Ovary (tissue), 9 donors: ENCODE results near the gene KIAA0040. TPM values are rescaled to one million over a fixed set of nuclear protein-coding genes. Genes with fewer than 3 reads are reported as not detected.

Experiments used
- DNase-seq, 5 donors: peaks; one replicate each; pipeline ENCODE4 v3.0.0-alpha.2; 2019 to 2020
- H3K27ac ChIP-seq, 2 donors: fragments of 200-600 bp; one replicate each; pipeline versions ENCODE4 v1.5.1 to v1.8.0; 2019 to 2022
- H3K27me3 ChIP-seq: fragments of 200-600 bp; one replicate; pipeline ENCODE4 v1.8.0; 2022
- H3K36me3 ChIP-seq: fragments of 200-600 bp; sonication (generic); one replicate; pipeline ENCODE4 v1.5.1; 2019
- H3K4me1 ChIP-seq: one replicate; pipeline ENCODE4 v1.8.1; 2013; ENCODE audit warnings: mild to moderate bottlenecking, moderate library complexity; ENCODE audit not compliant: insufficient read depth
- H3K4me3 ChIP-seq: fragments of 200-600 bp; sonication (generic); one replicate; pipeline ENCODE4 v1.5.1; 2017
- H3K9me3 ChIP-seq, 2 donors: fragments of 200-600 bp in 1 of 2; sonication (generic) in 1 of 2; one replicate each; pipeline versions ENCODE4 v1.5.1 to v1.8.1; 2013 to 2019; ENCODE audit warnings: mild to moderate bottlenecking in 1 of 2, moderate library complexity in 1 of 2
- CTCF ChIP-seq, 3 donors: fragments of 450-650 bp in 2 of 3; fragments of 200-600 bp in 1 of 3; IDR thresholded peaks; one replicate each; pipeline versions ENCODE4 v1.5.1 to v1.8.0; 2016 to 2022; ENCODE audit warnings: antibody characterized with exemption in 3 of 3, mild to moderate bottlenecking in 1 of 3
- EP300 ChIP-seq: sonication (generic); formaldehyde crosslinking; IDR thresholded peaks from one replicate; pipeline ENCODE4 v1.6.1; 2017; ENCODE audit warnings: antibody characterized with exemption
- POLR2A ChIP-seq: fragments of 450-650 bp; IDR thresholded peaks from one replicate; pipeline ENCODE4 v1.6.1; 2017; ENCODE audit warnings: antibody characterized with exemption, mild to moderate bottlenecking, moderate library complexity
- WGBS, 3 donors: extraction: QIAGEN DNeasy Blood & Tissue Kit in 1 of 3; methylation state at CpG; one replicate each; pipeline versions ENCODE4 v1.1.5 to v1.1.7; 2013 to 2017; 5-methylcytosine and 5-hydroxymethylcytosine counted together
- intact Hi-C, 4 donors: fragments of 100-400 bp; cut with DNase I; formaldehyde crosslinking; loops; one replicate each; pipeline versions ENCODE4 v1.11.0 to v1.15.1; 2022 to 2023
- polyA plus RNA-seq, 2 donors: library from polyadenylated mRNA; stranded (reverse); fragments of 200-250 nt in 1 of 2; fragments of 350-450 nt in 1 of 2; fragmentation: Illumina TruSeq in 1 of 2; extraction: RNeasy Lipid Tissue Mini Kit (QIAGEN cat#74804) in 1 of 2; gene quantifications; one replicate each; pipeline ENCODE4 v1.2.3, GENCODE V29; 2013 to 2014
- total RNA-seq, 7 donors: library from RNA; depleted of rRNA in 2 of 7; stranded (reverse); fragments of >200 nt in 2 of 7; fragmentation: NEBNext Ultra II Directional in 3 of 7; extraction: Animal tissue kit (Norgen Biotek cat#: 25700) in 3 of 7; gene quantifications; one replicate each; pipeline versions ENCODE4 v1.1.0 to v1.2.4, GENCODE V29; 2016 to 2023
- donor health status: DM: no; HTN: no; CAD: no; lungs with moderate emphysema.
- donor health status: DM: no; HTN: no; CAD: no.
- donor health status: Bipolar disorder and iron deficiency.
- donor health status: DM: yes; HTN: yes; CAD: no.
- donor health status: DM: no; HTN: no; CAD: no.
- donor health status: DM: yes; HTN: yes; CAD: no.

KIAA0040 gene
- total and polyA plus RNA-seq, 9 donors: 5.2 to 24.7 (median 9.9) TPM

GRCh38 chr1:175178456-175178855 is 14.1 kb downstream of the KIAA0040 start:
- 88 to 95% (median 89%) methylated on average over 3 of the region's 3 CpGs for WGBS, 3 donors
- Histone ChIP-seq H3K9me3 (no peaks in the 10 kb centered on the region), H3K4me3 (no peak overlapping the region), H3K27me3 (no peaks in the 10 kb centered on the region), H3K4me1 (peaks cover 3% of the 10 kb centered on the region), H3K36me3 (no peaks in the 10 kb centered on the region), H3K27ac (no peak overlapping the region)
- no peak for DNase-seq
- intact Hi-C loops: no loop called here
- TF ChIP-seq CTCF (IDR thresholded peaks at IDR 0.05) (no peak), EP300 (no peak), POLR2A (no peak)

- 94 to 100% (median 98%) methylated on average over 1 of the region's 1 CpG for WGBS, 3 donors
- intact Hi-C loops: no loop called here
- Histone ChIP-seq H3K36me3 (no peaks in the 10 kb centered on the region), H3K27ac (no peak overlapping the region), H3K4me3 (no peak overlapping the region), H3K9me3 (no peaks in the 10 kb centered on the region), H3K4me1 (peaks cover 3% of the 10 kb centered on the region), H3K27me3 (no peaks in the 10 kb centered on the region)
- no peak for DNase-seq
- TF ChIP-seq CTCF (IDR thresholded peaks at IDR 0.05): no peak
- no peak for TF ChIP-seq POLR2A
- TF ChIP-seq EP300: no peak
Observed at GRCh38 chr1:175178056-175178455, 14.5 kb downstream of the KIAA0040 start.

GRCh38 chr1:175176246-175176645 is 16.3 kb downstream of the KIAA0040 start:
- Histone ChIP-seq H3K27me3 (no peaks in the 10 kb centered on the region), H3K4me1 (peaks cover 3% of the 10 kb centered on the region), H3K27ac (no peak overlapping the region), H3K4me3 (no peak overlapping the region), H3K9me3 (no peaks in the 10 kb centered on the region), H3K36me3 (no peaks in the 10 kb centered on the region)
- whole genome bisulfite sequencing, 3 donors: 97 to 100% (median 99%) methylated on average over 1 of the region's 1 CpG
- TF ChIP-seq POLR2A: no peak
- no peak for TF ChIP-seq EP300
- no peak for TF ChIP-seq CTCF (IDR thresholded peaks at IDR 0.05)
- DNase-seq: no peak
- intact Hi-C loops: no loop called here

- Histone ChIP-seq H3K27ac (no peak overlapping the region), H3K4me1 (peaks cover 3% of the 10 kb centered on the region), H3K27me3 (no peaks in the 10 kb centered on the region), H3K9me3 (no peaks in the 10 kb centered on the region), H3K4me3 (no peak overlapping the region), H3K36me3 (no peaks in the 10 kb centered on the region)
- TF ChIP-seq EP300: no peak
- TF ChIP-seq POLR2A: no peak
- TF ChIP-seq CTCF (IDR thresholded peaks at IDR 0.05): no peak
- intact Hi-C loops: no loop called here
- WGBS, 3 donors: 87 to 93% (median 88%) methylated on average over 5 of the region's 5 CpGs
- no peak for DNase-seq
Observed at GRCh38 chr1:175174309-175175102, 18.1 kb downstream of the KIAA0040 start.
